ENCODE measurements around the gene PLD1. TPM values are rescaled to one million over a fixed set of nuclear protein-coding genes. Genes with fewer than 3 reads are reported as not detected.

Gene PLD1
- total RNA-seq, 2 donors from 2014 or later = 12.8 to 15.8 TPM

- H3K4me3 ChIP-seq = no peak overlapping the region
- TF ChIP-seq POLR2A (IDR thresholded peaks at IDR 0.05) (no peak), POLR2AphosphoS5 (IDR thresholded peaks at IDR 0.05) (no peak), CTCF (IDR thresholded peaks at IDR 0.05) (no peak)
- intact Hi-C loops (cut with DNase I) = no loop called here
- H3K36me3 ChIP-seq = no peaks in the 10 kb centered on the region
- H3K4me1 ChIP-seq (replicated peaks) = no peaks in the 10 kb centered on the region
- WGBS = 91% methylated on average over 1 of the region's 1 CpG
- no peaks in the 10 kb centered on the region for H3K9me3 ChIP-seq
- H3K27me3 ChIP-seq (replicated peaks; ENCODE audit: insufficient read depth) = no peaks in the 10 kb centered on the region
- no peak for DNase-seq (ENCODE audit: low spot score)
- H3K27ac ChIP-seq = no peak overlapping the region
These were observed 31.3 kb upstream of the PLD1 start for GRCh38 chr3:171841620-171842000.

- DNase-seq (ENCODE audit: low spot score) = no peak
- TF ChIP-seq POLR2AphosphoS5 (IDR thresholded peaks at IDR 0.05) (no peak), POLR2A (IDR thresholded peaks at IDR 0.05) (no peak), CTCF (IDR thresholded peaks at IDR 0.05) (no peak)
- no peaks in the 10 kb centered on the region for H3K36me3 ChIP-seq
- no peaks in the 10 kb centered on the region for H3K27me3 ChIP-seq (replicated peaks; ENCODE audit: insufficient read depth)
- no peaks in the 10 kb centered on the region for H3K9me3 ChIP-seq
- no peak overlapping the region for H3K4me3 ChIP-seq
- WGBS = 68% methylated on average over 6 of the region's 6 CpGs
- H3K4me1 ChIP-seq (replicated peaks) = no peaks in the 10 kb centered on the region
- intact Hi-C loops (cut with DNase I) = no loop called here
- H3K27ac ChIP-seq = no peak overlapping the region
These were observed 30.7 kb upstream of the PLD1 start for GRCh38 chr3:171840811-171841619.

- 81% methylated on average over 2 of the region's 2 CpGs for WGBS
- TF ChIP-seq POLR2A (IDR thresholded peaks at IDR 0.05) (no peak), CTCF (IDR thresholded peaks at IDR 0.05) (no peak), POLR2AphosphoS5 (IDR thresholded peaks at IDR 0.05) (no peak)
- intact Hi-C loops (cut with DNase I) = no loop called here
- no peak overlapping the region for H3K27ac ChIP-seq
- no peaks in the 10 kb centered on the region for H3K36me3 ChIP-seq
- H3K9me3 ChIP-seq = no peaks in the 10 kb centered on the region
- no peaks in the 10 kb centered on the region for H3K4me1 ChIP-seq (replicated peaks)
- DNase-seq (ENCODE audit: low spot score) = no peak
- H3K27me3 ChIP-seq (replicated peaks; ENCODE audit: insufficient read depth) = no peaks in the 10 kb centered on the region
- H3K4me3 ChIP-seq = no peak overlapping the region
These were observed 30.1 kb upstream of the PLD1 start for GRCh38 chr3:171840445-171840810.

GRCh38 chr3:171839270-171839669 lies 29.0 kb upstream of the PLD1 start:
- no peaks in the 10 kb centered on the region for H3K4me1 ChIP-seq (replicated peaks)
- H3K27ac ChIP-seq = no peak overlapping the region
- no peak for TF ChIP-seq CTCF (IDR thresholded peaks at IDR 0.05)
- TF ChIP-seq POLR2AphosphoS5 (IDR thresholded peaks at IDR 0.05) = no peak
- TF ChIP-seq POLR2A (IDR thresholded peaks at IDR 0.05) = no peak
- no peaks in the 10 kb centered on the region for H3K27me3 ChIP-seq (replicated peaks; ENCODE audit: insufficient read depth)
- WGBS = 84% methylated on average over 2 of the region's 2 CpGs
- no peaks in the 10 kb centered on the region for H3K9me3 ChIP-seq
- no peaks in the 10 kb centered on the region for H3K36me3 ChIP-seq
- no peak overlapping the region for H3K4me3 ChIP-seq
- intact Hi-C loops (cut with DNase I) = no loop called here
- DNase-seq (ENCODE audit: low spot score) = no peak

GRCh38 chr3:171838218-171838720 lies 28.0 kb upstream of the PLD1 start:
- no peaks in the 10 kb centered on the region for H3K36me3 ChIP-seq
- no peak for TF ChIP-seq POLR2A (IDR thresholded peaks at IDR 0.05)
- TF ChIP-seq CTCF (IDR thresholded peaks at IDR 0.05) = no peak
- TF ChIP-seq POLR2AphosphoS5 (IDR thresholded peaks at IDR 0.05) = no peak
- H3K4me3 ChIP-seq = no peak overlapping the region
- intact Hi-C loops (cut with DNase I) = no loop called here
- no peaks in the 10 kb centered on the region for H3K4me1 ChIP-seq (replicated peaks)
- H3K9me3 ChIP-seq = no peaks in the 10 kb centered on the region
- 45% methylated on average over 6 of the region's 6 CpGs for WGBS
- no peak overlapping the region for H3K27ac ChIP-seq
- no peak for DNase-seq (ENCODE audit: low spot score)
- H3K27me3 ChIP-seq (replicated peaks; ENCODE audit: insufficient read depth) = no peaks in the 10 kb centered on the region
